ENCODE data around the gene GGTLC3.
"Not testable (repeated sequence)": the region's sequence is repeated elsewhere in the genome, so short reads cannot be mapped to it uniquely, and the experiment has no call there.

Gene GGTLC3

DNA sequence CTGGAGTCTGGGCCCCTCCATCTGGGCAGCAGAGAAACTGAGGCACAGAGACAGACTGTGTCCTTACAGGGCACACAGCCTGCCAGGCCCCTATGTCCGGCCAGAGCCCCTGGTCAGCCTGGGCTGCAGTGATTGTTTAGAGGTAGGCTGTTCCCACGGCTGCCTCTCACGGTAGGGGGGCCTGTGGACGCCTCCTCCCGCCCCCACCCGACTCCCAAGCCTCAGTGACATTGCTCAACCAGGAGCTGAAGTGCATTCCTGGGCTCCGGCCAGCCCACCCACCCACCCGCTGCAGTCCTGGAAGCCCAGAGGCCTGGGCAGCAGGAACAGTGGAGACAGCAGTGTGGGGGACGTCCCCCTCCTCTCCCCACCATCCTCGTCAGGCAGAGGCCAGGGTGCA lies 4.5 kb downstream of the GGTLC3 start:
- not testable (repeated sequence) for DNase-seq (ENCODE audit: low spot score)

DNA sequence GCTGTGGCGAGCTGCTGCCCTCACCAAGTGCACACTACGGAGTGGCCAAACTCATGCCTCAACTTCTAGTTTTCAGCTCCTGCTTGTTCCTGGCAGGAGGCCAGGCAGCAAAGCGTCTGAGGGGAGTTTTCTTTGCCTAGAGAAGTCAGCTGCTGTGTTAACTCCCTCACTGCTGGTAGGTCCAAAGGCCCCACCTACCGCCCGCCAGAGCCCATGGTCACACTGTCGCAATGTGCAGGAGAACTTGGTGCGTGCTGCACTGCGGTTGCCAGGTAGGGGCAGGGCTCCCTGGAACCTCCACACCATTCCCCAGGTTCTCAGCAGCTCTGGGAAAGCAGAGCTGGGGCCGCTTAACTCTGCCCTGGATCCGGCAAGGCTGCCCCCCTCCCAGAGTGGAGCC lies 5.6 kb downstream of the GGTLC3 start:
- not testable (repeated sequence) for DNase-seq (ENCODE audit: low spot score)

DNA sequence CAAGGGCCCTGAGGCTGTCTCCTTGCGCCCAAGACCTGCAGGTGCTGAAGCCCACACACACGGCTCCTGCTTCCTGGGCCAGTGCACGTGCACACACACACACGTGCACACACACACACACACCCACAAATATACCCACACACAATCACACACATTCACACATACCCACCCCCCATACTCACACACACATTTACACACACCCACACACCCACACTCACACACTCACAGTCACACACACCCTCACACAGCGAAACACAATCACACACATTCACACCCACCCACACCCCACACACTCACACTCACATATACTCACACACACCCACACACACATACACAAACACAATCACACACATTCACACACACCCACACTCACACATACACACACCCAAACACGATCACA lies 6.6 kb downstream of the GGTLC3 start:
- not testable (repeated sequence) for DNase-seq (ENCODE audit: low spot score)

DNA sequence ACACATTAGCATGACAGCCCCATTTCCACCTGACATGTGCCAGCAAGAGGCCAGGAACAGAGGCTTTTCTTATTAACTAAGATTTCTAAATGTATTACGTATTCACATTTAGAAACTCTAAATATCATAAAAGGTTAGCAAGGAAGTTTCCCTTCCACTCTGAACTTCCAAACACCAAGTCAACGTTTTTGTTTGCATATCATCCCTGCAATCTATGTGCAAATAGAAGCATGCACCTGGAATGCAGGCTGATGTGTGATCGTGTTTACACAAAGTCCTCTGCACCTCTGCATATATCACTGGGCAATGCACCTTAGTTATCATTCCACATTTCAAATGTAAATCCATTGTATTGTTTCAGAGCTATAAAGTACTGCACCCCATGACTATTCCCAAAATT lies 21.7 kb downstream of the GGTLC3 start:
- not testable (repeated sequence) for DNase-seq (ENCODE audit: low spot score)
